Right lobe of liver (tissue), 6 donors: Measurements from ENCODE around the gene LRMDA. TPM values are rescaled to one million over a fixed set of nuclear protein-coding genes. Genes with fewer than 3 reads are reported as not detected.
A peak's percentile ranks its signal among the peaks of the same experiment; 100 is the strongest.

Experiments
- ATAC-seq, 4 donors: fragments of 200-7000 bp; cut with Tn5 transposase; one replicate each; pipeline ENCODE4 v1.9.1; 2020; ENCODE audit warnings: mild to moderate bottlenecking in 4 of 4, moderate library complexity in 4 of 4
- DNase-seq, 3 donors: peaks; one replicate each; pipeline ENCODE4 v3.0.0-alpha.2; 2020
- H3K27ac ChIP-seq, 3 donors: fragments of 200-600 bp; one replicate each; pipeline ENCODE4 v1.8.0; 2022
- H3K27me3 ChIP-seq, 2 donors: fragments of 200-600 bp; one replicate each; pipeline ENCODE4 v1.8.0; 2022
- H3K36me3 ChIP-seq, 4 donors: fragments of 200-600 bp; sonication (generic) in 1 of 4; one replicate each; pipeline versions ENCODE4 v1.5.1 to v1.8.0; 2017 to 2022; ENCODE audit warnings: control low read depth in 1 of 4
- H3K4me1 ChIP-seq, 4 donors: fragments of 200-600 bp; sonication (generic) in 1 of 4; one replicate each; pipeline versions ENCODE4 v1.5.1 to v1.8.0; 2017 to 2022; ENCODE audit warnings: control low read depth in 1 of 4
- H3K4me3 ChIP-seq, 3 donors: fragments of 200-600 bp; one replicate each; pipeline ENCODE4 v1.8.0; 2022
- H3K9me3 ChIP-seq, 4 donors: fragments of 200-600 bp; sonication (generic) in 1 of 4; one replicate each; pipeline versions ENCODE4 v1.5.1 to v1.8.0; 2017 to 2022; ENCODE audit warnings: control low read depth in 1 of 4
- POLR2A ChIP-seq: fragments of 450-650 bp; IDR thresholded peaks from one replicate; pipeline ENCODE4 v1.6.1; 2017; ENCODE audit warnings: antibody characterized with exemption, mild to moderate bottlenecking
- WGBS: methylation state at CpG from one replicate; pipeline ENCODE4 v1.1.6; 2018; ENCODE audit warnings: low coverage, low lambda C conversion rate; ENCODE audit not compliant: insufficient coverage; ENCODE audit errors: missing lambda C conversion rate; 5-methylcytosine and 5-hydroxymethylcytosine counted together
- intact Hi-C, 2 donors: fragments of 100-400 bp; cut with DNase I; formaldehyde crosslinking; loops; one replicate each; pipeline versions ENCODE4 v1.11.2 to v1.14.1; 2022
- total RNA-seq, 6 experiments: library from RNA; depleted of rRNA in 2 of 6; stranded (reverse); fragments of >200 nt in 2 of 6; fragmentation: NEBNext Ultra II Directional in 3 of 6; extraction: Animal tissue kit (Norgen Biotek cat#: 25700) in 3 of 6; gene quantifications; one replicate each; pipeline versions ENCODE4 v1.1.0 to v1.2.4, GENCODE V29; 2016 to 2023
- TF ChIP-seq, protein P1 (sequence below), 4 donors: fragments of 200-600 bp in 3 of 4; fragments of 450-650 bp in 1 of 4; IDR thresholded peaks; one replicate each; pipeline versions ENCODE4 v1.5.1 to v1.8.0; 2016 to 2022; ENCODE audit warnings: antibody characterized with exemption in 4 of 4, mild to moderate bottlenecking in 2 of 4
- donor health status: DM: no; HTN: yes; CAD: no.
- donor health status: DM: no; HTN: no; CAD: no.
- donor health status: DM: no; HTN: no; CAD: no.
- donor health status: DM: no; HTN: yes; CAD: no.
- donor health status: DM: no; HTN: yes; CAD: no.

LRMDA gene
- total RNA-seq, 6 experiments from 2014 or later, result 9.9 to 19.9 (median 16.3) TPM

- H3K4me1 ChIP-seq, result peaks cover 0 to 16% (median 3%) of the 10 kb centered on the region in 4 donors
- H3K4me3 ChIP-seq, result no peak overlapping the region
- no peaks in the 10 kb centered on the region for H3K9me3 ChIP-seq
- H3K27ac ChIP-seq, result no peak overlapping the region
- no peak for DNase-seq
- no peaks in the 10 kb centered on the region for H3K27me3 ChIP-seq
- 86% methylated on average over 2 of the region's 2 CpGs for WGBS
- no peaks in the 10 kb centered on the region for H3K36me3 ChIP-seq
- no peak for ATAC-seq
- no peak for TF ChIP-seq POLR2A
- TF ChIP-seq, protein P1, sequence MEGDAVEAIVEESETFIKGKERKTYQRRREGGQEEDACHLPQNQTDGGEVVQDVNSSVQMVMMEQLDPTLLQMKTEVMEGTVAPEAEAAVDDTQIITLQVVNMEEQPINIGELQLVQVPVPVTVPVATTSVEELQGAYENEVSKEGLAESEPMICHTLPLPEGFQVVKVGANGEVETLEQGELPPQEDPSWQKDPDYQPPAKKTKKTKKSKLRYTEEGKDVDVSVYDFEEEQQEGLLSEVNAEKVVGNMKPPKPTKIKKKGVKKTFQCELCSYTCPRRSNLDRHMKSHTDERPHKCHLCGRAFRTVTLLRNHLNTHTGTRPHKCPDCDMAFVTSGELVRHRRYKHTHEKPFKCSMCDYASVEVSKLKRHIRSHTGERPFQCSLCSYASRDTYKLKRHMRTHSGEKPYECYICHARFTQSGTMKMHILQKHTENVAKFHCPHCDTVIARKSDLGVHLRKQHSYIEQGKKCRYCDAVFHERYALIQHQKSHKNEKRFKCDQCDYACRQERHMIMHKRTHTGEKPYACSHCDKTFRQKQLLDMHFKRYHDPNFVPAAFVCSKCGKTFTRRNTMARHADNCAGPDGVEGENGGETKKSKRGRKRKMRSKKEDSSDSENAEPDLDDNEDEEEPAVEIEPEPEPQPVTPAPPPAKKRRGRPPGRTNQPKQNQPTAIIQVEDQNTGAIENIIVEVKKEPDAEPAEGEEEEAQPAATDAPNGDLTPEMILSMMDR (IDR thresholded peaks at IDR 0.05), result no peak
- intact Hi-C loops, result no loop called here
Measured at GRCh38 chr10:75724047-75724446, 292.6 kb downstream of the LRMDA start.

DNA sequence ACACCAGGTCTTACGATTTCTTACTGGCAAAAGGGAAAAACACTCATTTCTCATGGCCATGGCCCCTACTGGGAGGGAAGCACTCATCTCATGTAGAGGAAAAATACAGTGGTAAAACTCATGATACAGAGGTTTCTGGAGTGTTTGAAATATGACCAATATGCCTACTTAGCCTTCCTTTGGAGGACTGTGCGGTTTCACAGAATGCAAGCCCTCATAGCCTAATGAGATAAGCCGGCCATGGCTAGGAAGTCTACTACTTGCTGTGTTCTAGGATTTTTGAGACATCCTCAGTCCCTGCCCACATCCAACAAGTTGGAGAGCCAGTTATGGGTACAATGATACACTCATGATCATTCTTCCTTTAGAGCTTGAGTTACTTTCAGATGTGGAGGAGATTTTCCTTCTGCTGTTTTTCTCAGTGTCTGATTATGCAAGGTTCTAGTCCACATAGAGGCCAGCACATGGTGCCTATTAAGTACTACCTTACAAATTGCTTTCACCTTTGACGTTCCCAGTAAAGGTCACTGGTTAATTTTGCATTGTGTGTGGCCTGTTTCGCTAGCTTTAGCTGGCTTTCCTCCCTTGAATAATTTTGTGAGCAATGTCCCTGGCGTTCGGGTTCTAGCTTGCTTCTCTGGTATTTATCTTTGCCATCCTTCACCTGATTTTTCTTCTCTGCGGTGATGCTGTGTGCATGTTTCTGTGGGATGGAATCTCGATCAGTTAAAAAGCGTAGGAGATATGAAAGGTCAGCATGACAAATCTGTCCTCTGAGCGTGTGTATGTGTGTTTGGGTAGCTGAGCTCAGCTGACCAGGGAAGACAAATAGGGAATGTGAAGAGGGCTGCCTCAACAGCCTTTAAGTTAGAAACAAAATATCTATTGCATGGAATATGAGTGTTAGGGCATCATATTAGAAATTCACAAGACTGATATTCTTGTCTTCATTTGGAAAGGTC is 295.4 kb downstream of the LRMDA start:
- H3K9me3 ChIP-seq, result no peaks in the 10 kb centered on the region
- no peak overlapping the region for H3K4me3 ChIP-seq
- DNase-seq, result no peak
- WGBS, result 33% methylated on average over 9 of the region's 11 CpGs
- no peaks in the 10 kb centered on the region for H3K27me3 ChIP-seq
- peak; percentile 57 to 78 (median 68) for ATAC-seq
- no peaks in the 10 kb centered on the region for H3K36me3 ChIP-seq
- TF ChIP-seq, protein P1 (IDR thresholded peaks at IDR 0.05), result no peak
- TF ChIP-seq POLR2A, result no peak
- H3K27ac ChIP-seq, result peak overlapping the region in 2 of 3 donors; percentile 18 to 47
- intact Hi-C loops, result no loop called here
- peaks cover 0 to 15% (median 3%) of the 10 kb centered on the region in 4 donors for H3K4me1 ChIP-seq

DNA sequence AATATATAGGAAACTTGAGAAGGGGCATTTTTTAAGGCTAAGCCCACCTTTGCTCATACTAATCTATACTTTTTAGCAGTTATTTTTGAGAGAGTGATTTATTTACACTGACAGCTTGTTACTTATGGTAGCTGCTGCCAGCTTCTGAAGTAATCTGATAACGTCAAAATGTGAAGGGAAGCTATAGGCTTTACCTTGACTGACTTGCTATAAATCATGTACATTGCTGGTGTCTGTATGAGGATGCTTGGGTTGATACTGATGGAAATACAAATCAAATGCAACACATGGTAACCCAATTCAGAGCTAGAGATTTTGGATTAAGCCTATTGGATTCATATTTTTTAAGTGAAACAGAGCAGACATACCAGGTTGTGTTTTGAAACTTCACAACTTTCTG is 299.4 kb downstream of the LRMDA start:
- H3K36me3 ChIP-seq, result no peaks in the 10 kb centered on the region
- intact Hi-C loops, result no loop called here
- peaks cover 0 to 39% (median 7%) of the 10 kb centered on the region in 4 donors for H3K4me1 ChIP-seq
- 29% methylated on average over 1 of the region's 1 CpG for WGBS
- H3K27me3 ChIP-seq, result no peaks in the 10 kb centered on the region
- H3K9me3 ChIP-seq, result no peaks in the 10 kb centered on the region
- DNase-seq, result no peak
- TF ChIP-seq POLR2A, result no peak
- TF ChIP-seq, protein P1 (IDR thresholded peaks at IDR 0.05), result no peak
- H3K4me3 ChIP-seq, result no peak overlapping the region
- H3K27ac ChIP-seq, result no peak overlapping the region
- ATAC-seq, result no peak

GRCh38 chr10:75733135-75733890 is 301.9 kb downstream of the LRMDA start:
- DNase-seq, result no peak

More at GRCh38 chr10:75733135-75733890, 301.9 kb downstream of the LRMDA start:
- ATAC-seq, result peak; percentile 93 to 96 (median 94)
- Histone ChIP-seq H3K4me1 (peaks cover 0 to 24% (median 4%) of the 10 kb centered on the region in 4 donors), H3K27me3 (no peaks in the 10 kb centered on the region), H3K36me3 (no peaks in the 10 kb centered on the region), H3K4me3 (no peak overlapping the region), H3K27ac (peak overlapping the region in 2 of 3 donors; percentile 45 to 48), H3K9me3 (no peaks in the 10 kb centered on the region)
- TF ChIP-seq POLR2A, result no peak
- TF ChIP-seq, protein P1 (IDR thresholded peaks at IDR 0.05), result no peak
- WGBS, result 9% methylated on average over 2 of the region's 2 CpGs
- intact Hi-C loops, result no loop called here
